EH (cell line): ENCODE data around the gene YBX1.

Experiments used
- DNase-seq: peaks from one replicate; pipeline ENCODE4 v3.0.0-alpha.2; 2015; ENCODE audit warnings: low read depth

YBX1 gene

GRCh38 chr1:42735056-42735455, 52.8 kb downstream of the YBX1 start:
- no peak for DNase-seq

DNA sequence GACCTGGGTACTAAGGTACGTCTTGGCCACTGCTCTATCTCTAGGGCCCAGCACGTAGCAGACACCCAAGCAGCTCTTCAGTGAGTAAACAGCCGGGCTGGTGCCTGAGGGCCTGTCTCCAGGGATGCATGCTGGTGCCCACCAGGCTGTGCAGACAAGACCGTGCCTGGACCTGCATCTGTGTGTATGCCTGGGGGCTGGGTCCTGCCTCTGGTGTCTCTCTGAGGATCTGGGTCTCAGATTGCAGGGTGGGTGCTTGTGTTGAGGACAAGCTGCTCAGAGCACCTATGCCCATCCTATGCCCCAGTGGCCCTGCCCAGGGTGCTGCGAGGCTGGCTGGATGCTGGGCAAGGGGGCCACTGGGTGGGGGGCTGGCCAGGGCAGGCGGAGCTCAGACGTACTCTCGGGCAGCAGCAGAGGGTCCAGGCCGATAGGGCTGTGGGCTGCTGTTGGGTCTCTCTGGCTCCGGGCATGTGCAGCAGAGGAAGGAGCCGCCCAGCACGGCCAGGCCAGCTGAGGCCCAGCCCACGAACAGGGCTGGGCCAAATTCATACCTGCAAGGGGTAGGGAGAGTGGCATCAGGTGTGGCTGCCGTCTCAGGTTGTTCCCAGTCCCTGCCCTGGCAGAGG, 53.4 kb downstream of the YBX1 start:
- DNase-seq: no peak

DNA sequence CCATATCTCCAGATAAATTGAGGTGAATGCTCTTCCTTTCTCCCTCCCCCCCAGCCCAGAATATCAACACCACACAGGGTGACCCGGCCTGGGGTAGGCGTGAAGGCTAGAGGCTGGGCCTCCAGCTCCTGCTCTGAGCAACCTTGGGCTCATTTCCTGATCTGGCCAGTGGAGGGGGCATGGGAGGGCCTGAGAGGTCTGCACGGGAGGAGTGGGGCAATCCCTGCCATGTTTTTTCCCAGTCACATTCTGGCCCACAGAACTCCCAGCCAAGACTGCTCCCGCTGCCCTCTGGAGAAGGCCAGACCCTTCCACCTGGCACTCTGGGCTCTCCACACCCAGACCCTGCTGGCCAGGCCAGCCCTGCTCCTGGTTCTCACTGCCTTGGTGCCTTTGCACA, 53.9 kb downstream of the YBX1 start:
- peak; percentile 38 for DNase-seq

DNA sequence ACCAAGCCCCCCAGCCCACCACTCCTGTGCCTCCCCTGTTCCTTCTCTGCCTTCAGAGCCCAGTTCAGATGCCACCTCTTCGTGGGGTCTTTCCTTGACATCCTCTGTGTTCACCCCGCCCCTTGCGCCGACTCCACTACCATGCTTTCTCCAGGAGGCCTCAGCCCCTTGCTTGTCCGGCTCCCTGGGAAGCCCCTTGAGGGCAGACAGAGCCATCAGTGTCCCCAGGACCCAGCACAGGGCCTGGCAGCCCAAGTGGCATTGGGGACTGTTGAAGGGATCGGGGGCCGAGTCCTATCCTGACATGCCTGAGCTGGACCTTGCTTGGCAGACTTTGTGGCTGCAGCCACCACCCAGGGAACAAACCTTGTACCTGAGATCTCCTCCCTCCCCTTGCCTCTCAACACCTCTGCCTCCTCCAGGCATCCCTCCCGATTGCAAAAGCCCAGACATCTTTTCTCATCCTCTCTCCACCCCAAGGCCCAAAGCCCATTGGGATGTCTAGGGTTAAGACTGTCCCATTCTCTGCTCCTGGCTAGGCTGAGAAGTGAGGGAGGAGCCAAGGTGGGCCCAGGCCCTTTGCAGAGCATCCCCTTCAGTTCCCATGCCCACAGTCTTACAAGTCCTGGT, 54.5 kb downstream of the YBX1 start:
- no peak for DNase-seq

DNA sequence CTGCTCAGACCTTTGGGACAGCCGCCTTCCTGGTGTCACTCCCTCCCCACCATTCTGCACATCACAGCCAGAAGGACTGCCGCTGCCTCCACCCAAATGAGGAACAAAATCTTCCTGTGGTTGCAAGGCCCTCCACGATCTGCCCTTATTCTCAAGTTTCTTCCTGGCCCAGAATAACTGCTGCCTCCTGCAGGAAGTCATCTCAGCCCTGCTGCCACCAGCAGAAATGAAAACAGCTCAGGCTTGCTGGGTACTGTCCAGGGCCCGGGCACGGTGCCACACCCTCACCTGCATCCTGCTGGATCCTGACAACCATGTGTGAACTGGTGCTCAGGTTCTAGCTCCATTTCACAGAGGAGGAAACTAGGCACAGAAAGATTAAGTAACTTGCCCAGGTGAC, 55.0 kb downstream of the YBX1 start:
- DNase-seq: no peak

DNA sequence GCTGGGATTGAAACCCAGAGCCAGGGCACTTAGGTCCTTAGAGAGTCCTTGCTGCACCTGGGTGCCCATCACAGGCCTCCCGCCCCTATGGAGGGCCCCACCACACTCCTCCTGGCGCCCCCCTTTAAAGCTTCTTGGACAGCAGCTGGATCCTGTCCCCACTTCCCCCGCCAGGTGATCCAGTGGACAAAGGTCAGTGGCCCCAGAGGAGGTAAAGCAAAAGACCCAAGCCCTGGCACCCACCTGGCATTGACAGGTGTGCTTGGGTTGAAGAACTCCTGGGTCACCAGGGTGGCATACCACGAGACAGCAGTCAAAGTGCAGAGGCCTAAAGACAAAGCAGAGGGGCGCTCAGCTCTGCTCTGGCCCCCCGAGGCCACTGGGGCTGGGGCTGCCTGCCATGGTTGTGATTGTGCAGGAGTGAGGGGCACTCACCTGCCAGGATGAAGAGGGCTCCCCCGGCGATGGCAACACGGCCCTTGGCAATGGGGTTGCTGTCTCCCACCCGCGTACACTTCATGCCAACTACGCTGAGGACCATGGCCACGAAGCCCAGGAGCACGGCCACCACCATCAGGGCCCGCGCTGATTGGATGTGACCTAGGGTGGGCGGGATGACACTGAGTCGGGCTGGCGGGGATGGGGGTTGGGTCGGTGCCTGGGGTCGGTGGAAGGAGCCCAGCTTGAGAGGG, 55.9 kb downstream of the YBX1 start:
- DNase-seq: no peak

GRCh38 chr1:42738678-42739226, 56.5 kb downstream of the YBX1 start:
- DNase-seq: no peak

DNA sequence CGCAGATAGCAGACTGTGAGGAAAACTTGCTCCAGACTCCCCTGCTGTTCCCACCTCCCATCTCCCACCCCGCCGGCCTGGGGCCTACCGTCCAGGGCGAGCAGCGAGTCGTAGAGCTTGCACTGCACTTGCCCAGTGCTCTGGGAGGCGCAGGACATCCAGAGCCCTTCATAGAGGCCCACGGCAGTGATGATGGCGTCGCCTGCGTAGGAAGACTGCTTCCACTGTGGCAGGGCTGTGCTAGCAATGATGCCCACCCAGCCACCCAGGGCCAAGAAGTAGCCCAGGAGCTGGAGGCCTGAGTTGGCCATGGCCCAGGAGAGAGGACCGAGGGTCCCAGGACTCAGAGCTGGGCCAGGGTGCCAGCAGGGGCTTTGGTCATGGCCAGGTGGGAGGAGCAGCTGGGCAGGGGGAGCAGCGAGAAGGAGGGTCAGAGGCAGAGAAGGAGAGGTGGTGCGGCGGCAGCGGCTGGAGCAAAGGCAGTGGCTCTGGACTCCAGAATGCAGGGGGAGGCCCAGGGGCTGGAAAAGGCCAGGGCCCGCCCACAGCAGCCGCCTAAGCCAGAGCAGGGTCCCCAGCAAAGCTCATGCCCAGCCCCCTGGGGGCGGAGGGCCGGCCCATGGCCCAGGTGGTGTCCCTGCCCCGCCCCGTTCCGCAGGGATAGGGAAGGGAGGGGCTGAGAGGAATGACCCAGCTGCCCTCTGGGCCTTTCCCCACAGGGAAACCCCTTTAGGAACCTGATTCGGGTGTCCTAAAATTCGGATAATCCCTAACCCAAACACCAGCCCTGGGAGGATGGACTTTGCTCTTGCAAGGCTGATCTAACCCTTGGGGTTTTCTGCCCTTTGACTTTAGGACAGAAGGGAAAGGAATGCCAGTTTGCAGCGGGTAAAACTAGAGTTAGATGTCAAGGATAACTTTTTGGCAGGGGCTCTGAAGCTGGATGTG, 57.8 kb downstream of the YBX1 start, which contains the start of gene CLDN19:
Gene CLDN19 (minus strand): TSS at position 484 of the 948 bp plus-strand sequence. CDS start 173 bp downstream, at position 311.
- no peak for DNase-seq

GRCh38 chr1:42740851-42741580, 58.8 kb downstream of the YBX1 start:
- no peak for DNase-seq

DNA sequence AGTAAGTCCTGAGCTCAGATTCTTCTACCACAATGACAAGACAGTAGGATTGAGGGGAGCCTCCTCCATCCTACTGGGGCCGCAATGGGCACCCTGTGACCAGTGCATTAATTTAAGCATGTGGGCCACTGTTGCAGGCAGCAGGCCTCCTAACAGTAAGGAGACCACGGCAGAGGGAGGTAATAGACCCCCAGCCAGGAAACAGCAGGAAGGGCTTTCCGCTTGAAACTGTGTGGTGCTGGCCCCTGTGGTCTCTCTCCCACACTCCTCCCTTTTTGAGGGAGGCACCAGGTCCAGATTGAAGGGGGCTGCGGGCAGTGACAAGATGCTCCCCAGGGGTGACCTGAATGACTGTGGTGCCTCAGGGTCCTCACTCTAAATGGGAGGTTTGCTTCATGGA, 59.5 kb downstream of the YBX1 start:
- DNase-seq: no peak

GRCh38 chr1:42742141-42742540, 59.9 kb downstream of the YBX1 start:
- no peak for DNase-seq

GRCh38 chr1:42742617-42743316, 60.5 kb downstream of the YBX1 start:
- no peak for DNase-seq

DNA sequence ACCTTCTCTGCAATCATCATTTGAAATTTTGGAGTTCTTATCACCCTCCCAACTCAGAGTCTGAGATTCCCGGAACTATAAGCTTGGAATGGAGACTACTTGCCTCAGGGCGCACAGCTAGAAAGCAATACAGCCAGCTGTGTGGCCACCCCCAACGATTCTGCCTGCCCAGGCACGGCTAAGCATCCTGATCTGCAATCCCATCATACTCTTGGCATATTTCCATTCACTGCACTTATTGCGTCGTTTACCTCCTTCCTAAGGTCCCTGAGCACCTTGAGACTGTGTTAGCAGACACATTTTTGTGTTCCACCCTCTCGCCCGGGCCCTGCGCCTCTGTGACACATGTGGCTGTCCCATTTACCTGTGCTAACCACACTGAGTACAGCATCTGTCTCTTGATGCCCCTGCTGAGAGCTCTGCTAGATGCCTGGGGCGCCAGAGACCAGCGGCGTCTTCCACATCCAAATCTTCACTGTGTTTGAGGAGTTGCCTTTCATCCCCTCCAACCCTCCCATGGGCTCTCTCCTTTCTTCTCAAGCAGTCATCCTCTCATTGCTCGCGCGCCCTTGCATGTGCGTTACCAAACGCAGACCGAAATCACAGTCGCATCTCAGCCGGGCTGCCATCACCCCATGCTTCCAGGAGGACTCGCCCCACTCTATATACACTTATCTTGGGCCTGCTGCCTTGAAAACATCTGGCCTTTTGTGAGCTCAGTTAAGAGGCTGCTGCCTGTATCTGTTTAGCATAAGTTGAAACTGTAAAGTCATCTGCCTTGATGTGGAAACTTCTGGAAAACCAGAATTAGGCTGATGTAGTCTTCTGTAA, 61.3 kb downstream of the YBX1 start:
- peak; percentile 75 for DNase-seq

DNA sequence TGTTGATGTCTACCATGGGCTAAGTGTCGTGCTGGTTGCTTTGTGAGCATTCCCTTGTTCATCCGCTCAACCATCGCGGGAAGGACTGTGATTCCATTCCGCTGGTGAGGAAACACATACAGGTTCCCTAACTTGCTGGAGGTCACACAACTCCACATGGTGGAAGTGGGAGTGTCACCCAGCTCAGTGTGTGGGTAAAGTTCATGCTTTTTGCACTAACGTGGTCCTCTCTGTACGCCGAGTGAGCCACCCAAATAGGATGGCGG, 61.9 kb downstream of the YBX1 start:
- DNase-seq: no peak

- DNase-seq: no peak
Measured at GRCh38 chr1:42745851-42746250, 63.6 kb downstream of the YBX1 start.

- no peak for DNase-seq
Measured at GRCh38 chr1:42746436-42747105, 64.4 kb downstream of the YBX1 start.

- peak; percentile 28 for DNase-seq
Measured at GRCh38 chr1:42747125-42747524, 64.9 kb downstream of the YBX1 start.

GRCh38 chr1:42748021-42748420, 65.8 kb downstream of the YBX1 start:
- DNase-seq: no peak
